AG09309 (cell line): ENCODE measurements around the gene ACAD11.

ENCODE experiments used
- DNase-seq: peaks from one replicate; pipeline ENCODE4 v3.0.0-alpha.2; 2010; ENCODE audit warnings: low read depth
- H3K4me3 ChIP-seq: 2 replicates; pipeline ENCODE4 v1.5.1; 2011; ENCODE audit warnings: mild to moderate bottlenecking, low read depth, low read length, moderate library complexity; ENCODE audit not compliant: control insufficient read depth
- CTCF ChIP-seq: IDR thresholded peaks from 2 replicates; pipeline ENCODE4 v1.5.1; 2011; ENCODE audit warnings: mild to moderate bottlenecking, low read depth, low read length, inconsistent platforms; ENCODE audit not compliant: insufficient read depth, control insufficient read depth; ENCODE audit errors: missing control alignments

The ACAD11 gene

GRCh38 chr3:132660052-132660810, 622 bp upstream of the ACAD11 start, which contains the start of gene UBA5:
Gene UBA5, plus strand, starts transcription at chr3:132660329. Its CDS starts 209 bp downstream, at chr3:132660538.
- TF ChIP-seq CTCF: no peak
- DNase-seq: no peak

GRCh38 chr3:132659000-132659364, 627 bp downstream of the ACAD11 start:
- no peak for TF ChIP-seq CTCF
- peak overlapping the region; percentile 89 for H3K4me3 ChIP-seq
- no peak for DNase-seq

More at GRCh38 chr3:132660052-132660810, 622 bp upstream of the ACAD11 start, which contains the start of gene UBA5:
- H3K4me3 ChIP-seq: peak within 1 kb of the TSS; percentile 89

- DNase-seq: no peak
- H3K4me3 ChIP-seq: no peak overlapping the region
- no peak for TF ChIP-seq CTCF
Observed at GRCh38 chr3:132657869-132658747, 1.5 kb downstream of the ACAD11 start.

GRCh38 chr3:132655471-132655870, 4.1 kb downstream of the ACAD11 start:
- no peak overlapping the region for H3K4me3 ChIP-seq
- TF ChIP-seq CTCF: no peak
- DNase-seq: no peak

GRCh38 chr3:132654721-132655120, 4.9 kb downstream of the ACAD11 start:
- DNase-seq: no peak
- no peak for TF ChIP-seq CTCF
- H3K4me3 ChIP-seq: no peak overlapping the region

- no peak for DNase-seq
- TF ChIP-seq CTCF: no peak
Observed at GRCh38 chr3:132654190-132654589, 5.4 kb downstream of the ACAD11 start.

More at GRCh38 chr3:132654190-132654589, 5.4 kb downstream of the ACAD11 start:
- H3K4me3 ChIP-seq: no peak overlapping the region
